Fibroblast of gingiva (primary cell): ENCODE results near the gene GNB2.
"Not testable (repeated sequence)": the region's sequence is repeated elsewhere in the genome, so short reads cannot be mapped to it uniquely, and the experiment has no call there.

Experiments
- DNase-seq: peaks from one replicate; pipeline ENCODE4 v3.0.0-alpha.2; 2011; ENCODE audit warnings: low read depth

Gene GNB2

DNA sequence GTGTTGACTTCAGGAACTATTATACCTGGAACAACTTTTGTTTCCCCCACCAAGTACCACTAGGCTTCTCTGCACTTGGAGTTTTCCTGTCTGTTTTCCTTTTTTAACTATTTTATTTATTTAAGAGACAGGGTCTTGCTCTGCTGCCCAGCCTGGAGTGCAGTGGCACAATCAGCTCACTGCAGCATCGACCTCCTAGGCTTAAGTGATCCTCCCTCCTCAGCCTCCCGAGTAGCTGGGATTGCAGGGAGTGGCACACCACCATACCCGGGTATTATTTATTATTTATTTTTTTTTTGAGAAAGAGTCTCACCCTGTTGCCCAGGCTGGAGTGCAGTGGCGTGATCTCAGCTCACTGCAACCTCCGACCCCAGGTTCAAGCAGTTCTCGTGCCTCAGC is 22.6 kb downstream of the GNB2 start:
- DNase-seq = no peak

GRCh38 chr7:100699018-100699417 is 25.5 kb downstream of the GNB2 start:
- DNase-seq = no peak

GRCh38 chr7:100701089-100701488 is 27.5 kb downstream of the GNB2 start:
- DNase-seq = not testable (repeated sequence)

GRCh38 chr7:100705320-100705752 is 31.8 kb downstream of the GNB2 start:
- peak; percentile 48 for DNase-seq

DNA sequence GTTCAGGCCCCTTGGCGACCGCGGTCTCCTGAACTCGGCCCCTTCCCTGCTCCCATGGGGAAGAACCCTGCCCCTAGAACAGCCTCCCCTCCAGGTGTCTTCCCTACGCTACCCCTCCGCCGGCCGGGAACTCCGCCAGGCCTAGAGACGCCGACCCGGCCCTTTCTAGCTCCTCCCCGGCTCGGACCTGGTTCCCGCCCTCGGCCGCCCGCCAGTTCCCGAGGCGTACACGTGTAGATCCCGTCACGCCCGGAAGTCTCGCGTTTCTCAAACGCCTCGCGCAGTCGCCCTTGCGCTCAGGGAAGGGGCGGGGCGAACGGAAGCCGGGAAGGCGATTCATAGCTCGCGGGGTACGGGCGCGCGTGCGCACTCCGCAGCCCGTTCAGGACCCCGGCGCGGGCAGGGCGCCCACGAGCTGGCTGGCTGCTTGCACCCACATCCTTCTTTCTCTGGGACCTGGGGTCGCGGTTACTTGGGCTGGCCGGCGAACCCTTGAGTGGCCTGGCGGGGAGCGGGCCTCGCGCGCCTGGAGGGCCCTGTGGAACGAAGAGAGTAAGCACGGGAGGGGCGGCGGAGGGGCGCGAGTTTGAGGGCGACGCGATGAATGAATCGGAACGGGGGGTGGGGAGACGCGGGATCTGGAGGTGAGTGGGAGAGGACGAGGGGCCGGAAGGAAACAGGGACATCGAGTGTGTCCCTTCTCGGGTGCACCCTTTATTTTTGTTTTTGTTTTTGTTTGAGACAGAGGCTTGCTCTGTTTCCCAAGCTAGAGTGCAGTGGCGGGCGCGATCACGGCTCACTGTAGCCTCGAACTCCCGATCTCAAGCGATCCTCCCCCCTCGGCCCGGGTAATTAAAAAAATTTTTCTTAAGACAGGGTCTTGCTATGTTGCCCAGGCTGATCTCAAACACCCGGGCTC is 32.5 kb downstream of the GNB2 start, which contains the start of gene POP7:
TSS of gene POP7 (plus strand) at position 369 of the 919 bp plus-strand sequence. CDS start 710 bp downstream, outside the sequence.
- DNase-seq = peak; percentile 97

- DNase-seq = no peak
These were observed 33.3 kb downstream of the GNB2 start for GRCh38 chr7:100706672-100707311.

DNA sequence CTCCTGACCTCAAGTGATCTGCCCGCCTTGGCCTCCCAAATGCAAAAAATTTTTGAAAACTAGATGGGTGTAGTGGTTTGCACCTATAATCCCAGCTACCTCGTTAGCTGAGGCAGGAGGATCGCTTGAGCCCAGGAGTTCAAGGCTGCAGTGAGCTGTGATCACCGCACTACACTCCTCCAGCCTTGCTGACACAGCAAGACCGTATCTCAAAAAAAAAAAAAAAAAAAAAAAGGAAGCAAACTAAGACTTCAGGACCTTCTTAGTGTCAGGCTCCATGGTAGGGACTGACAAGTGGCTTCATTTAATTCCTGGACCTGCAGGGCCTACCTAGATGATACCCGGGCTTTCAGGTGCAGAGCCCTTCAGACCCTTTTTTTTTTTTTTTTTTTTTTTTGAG is 34.9 kb downstream of the GNB2 start:
- DNase-seq = no peak

- no peak for DNase-seq
These were observed 36.9 kb downstream of the GNB2 start for GRCh38 chr7:100710452-100710851.

DNA sequence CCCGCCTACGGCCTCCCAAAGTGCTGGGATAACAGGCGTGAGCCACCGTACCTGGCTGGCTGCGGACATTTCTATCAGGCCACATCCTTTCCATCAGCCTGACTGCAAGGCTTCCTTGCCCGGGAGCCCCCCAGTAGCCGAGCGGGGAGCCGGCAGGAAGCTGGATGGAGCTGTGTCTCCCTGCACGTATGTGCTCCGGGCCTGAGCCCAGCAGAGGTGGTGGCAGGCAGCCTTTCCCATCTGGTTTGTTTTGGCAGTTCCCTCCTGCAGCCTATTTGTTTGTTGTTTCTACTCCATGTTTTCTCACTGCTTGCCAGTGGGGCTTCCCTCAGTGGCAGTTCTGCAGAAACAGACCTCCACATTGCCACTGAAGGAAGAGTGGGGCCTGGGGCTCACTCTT is 37.8 kb downstream of the GNB2 start:
- peak; percentile 27 for DNase-seq

DNA sequence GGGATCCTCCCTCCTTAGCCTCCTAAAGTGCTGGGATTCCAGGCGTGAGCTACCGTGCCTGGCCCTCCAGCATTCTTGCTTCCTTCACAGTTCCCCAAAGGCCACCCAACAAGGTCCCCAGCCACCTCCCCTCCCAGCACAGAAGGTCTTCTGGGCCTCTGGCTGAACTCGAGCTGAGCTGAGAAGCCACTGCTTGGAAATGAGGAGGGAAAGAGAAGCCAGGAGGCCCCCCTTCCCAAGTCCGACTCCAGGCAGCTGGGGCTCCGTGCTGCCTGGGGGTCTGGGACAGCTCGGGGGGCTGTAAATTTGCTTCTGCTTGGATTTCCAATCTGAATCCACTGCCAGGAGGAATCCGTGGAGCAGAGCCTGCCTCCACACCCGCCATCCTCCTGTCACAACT is 41.2 kb downstream of the GNB2 start:
- DNase-seq = no peak

DNA sequence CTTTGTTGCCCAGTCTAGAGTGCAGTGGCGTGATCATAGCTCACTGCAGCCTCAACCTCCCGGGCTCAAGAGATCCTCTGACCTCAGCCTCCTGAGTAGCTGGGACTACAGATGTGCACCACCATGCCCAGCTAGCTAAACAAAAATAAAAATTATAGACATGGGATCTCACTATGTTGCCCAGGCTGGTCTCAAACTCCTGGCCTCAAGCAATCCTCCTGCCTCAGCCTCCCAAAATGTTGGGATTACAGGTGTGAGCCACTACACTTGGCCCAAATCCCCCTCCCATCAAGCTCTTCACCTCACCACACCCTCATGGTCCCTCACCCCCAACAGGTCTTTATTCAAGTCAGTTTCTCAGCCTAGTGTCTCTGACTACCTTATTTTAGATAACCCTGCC is 43.5 kb downstream of the GNB2 start:
- not testable (repeated sequence) for DNase-seq

DNA sequence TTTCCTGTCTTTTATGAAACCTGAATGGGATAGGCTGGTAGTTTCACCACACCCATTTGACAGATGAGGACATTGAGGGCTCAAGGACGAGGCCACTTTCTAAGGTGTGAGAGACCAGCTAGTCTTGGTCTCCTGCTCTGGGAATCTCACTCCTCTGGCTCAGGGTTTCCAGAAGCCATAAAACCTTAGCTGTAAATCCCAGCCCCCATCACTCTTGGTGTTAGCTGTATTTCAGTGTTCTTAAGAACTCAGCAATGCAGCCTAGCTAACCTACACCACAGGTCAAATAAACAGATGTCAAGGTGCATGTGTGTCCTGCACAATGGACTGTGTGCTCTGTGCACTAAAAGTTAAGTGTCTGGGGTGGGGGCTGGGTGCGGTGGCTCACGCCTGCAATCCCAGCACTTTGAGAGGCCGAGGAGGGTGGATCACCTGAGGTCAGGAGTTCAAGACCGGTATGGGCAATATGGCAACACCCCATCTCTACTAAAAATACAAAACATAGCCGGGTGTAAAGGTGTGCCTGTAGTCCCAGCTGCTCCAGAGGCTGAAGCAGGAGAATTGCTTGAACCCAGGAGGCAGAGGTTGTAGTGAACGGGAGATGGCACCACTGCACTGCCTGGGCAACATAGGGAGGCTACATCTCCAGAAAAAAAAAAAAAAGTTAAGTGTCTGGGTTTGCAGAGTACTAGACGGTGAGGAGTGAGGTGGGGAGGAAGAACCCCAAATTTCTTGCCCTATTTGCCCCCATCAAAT is 46.2 kb downstream of the GNB2 start:
- DNase-seq = peak; percentile 54

DNA sequence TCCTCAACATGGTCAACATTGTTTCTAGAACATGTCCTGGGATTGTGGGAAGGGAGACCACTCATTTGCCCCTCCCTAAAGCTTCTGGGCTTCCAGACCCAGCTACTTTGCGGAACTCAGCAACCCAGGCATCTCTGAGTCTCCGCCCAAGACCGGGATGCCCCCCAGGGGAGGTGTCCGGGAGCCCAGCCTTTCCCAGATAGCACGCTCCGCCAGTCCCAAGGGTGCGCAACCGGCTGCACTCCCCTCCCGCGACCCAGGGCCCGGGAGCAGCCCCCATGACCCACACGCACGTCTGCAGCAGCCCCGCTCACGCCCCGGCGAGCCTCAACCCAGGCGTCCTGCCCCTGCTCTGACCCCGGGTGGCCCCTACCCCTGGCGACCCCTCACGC is 46.7 kb downstream of the GNB2 start, which contains the start of gene EPO:
TSS of gene EPO (plus strand) at position 190 of the 392 bp plus-strand sequence. CDS start 513 bp downstream, outside the sequence.
- no peak for DNase-seq

- no peak for DNase-seq
These were observed 47.3 kb downstream of the GNB2 start for GRCh38 chr7:100720671-100721504.

DNA sequence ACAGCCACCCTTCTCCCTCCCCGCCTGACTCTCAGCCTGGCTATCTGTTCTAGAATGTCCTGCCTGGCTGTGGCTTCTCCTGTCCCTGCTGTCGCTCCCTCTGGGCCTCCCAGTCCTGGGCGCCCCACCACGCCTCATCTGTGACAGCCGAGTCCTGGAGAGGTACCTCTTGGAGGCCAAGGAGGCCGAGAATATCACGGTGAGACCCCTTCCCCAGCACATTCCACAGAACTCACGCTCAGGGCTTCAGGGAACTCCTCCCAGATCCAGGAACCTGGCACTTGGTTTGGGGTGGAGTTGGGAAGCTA is 47.9 kb downstream of the GNB2 start:
- no peak for DNase-seq

DNA sequence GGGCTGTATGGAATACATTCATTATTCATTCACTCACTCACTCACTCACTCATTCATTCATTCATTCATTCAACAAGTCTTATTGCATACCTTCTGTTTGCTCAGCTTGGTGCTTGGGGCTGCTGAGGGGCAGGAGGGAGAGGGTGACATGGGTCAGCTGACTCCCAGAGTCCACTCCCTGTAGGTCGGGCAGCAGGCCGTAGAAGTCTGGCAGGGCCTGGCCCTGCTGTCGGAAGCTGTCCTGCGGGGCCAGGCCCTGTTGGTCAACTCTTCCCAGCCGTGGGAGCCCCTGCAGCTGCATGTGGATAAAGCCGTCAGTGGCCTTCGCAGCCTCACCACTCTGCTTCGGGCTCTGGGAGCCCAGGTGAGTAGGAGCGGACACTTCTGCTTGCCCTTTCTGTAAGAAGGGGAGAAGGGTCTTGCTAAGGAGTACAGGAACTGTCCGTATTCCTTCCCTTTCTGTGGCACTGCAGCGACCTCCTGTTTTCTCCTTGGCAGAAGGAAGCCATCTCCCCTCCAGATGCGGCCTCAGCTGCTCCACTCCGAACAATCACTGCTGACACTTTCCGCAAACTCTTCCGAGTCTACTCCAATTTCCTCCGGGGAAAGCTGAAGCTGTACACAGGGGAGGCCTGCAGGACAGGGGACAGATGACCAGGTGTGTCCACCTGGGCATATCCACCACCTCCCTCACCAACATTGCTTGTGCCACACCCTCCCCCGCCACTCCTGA is 49.1 kb downstream of the GNB2 start:
- DNase-seq = no peak

DNA sequence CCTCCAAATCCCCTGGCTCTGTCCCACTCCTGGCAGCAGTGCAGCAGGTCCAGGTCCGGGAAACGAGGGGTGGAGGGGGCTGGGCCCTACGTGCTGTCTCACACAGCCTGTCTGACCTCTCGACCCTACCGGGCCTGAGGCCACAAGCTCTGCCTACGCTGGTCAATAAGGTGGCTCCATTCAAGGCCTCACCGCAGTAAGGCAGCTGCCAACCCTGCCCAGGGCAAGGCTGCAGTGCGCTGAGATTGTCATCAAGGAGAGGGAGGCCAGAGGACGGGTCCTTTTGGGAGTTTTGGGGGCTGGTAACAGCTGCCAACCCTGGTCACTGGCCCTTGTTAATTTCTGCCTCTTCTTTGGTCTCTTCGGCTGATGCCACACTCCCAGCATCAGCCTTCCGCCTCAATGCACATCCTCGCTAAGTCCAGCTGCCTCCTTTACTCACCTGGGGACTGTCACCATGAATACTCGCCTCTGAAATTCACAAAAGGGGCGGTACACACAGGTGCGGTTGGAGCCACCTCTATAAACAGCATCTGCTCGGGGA is 50.3 kb downstream of the GNB2 start:
- DNase-seq = no peak

- DNase-seq = not testable (repeated sequence)
These were observed 50.8 kb downstream of the GNB2 start for GRCh38 chr7:100724364-100724763.

DNA sequence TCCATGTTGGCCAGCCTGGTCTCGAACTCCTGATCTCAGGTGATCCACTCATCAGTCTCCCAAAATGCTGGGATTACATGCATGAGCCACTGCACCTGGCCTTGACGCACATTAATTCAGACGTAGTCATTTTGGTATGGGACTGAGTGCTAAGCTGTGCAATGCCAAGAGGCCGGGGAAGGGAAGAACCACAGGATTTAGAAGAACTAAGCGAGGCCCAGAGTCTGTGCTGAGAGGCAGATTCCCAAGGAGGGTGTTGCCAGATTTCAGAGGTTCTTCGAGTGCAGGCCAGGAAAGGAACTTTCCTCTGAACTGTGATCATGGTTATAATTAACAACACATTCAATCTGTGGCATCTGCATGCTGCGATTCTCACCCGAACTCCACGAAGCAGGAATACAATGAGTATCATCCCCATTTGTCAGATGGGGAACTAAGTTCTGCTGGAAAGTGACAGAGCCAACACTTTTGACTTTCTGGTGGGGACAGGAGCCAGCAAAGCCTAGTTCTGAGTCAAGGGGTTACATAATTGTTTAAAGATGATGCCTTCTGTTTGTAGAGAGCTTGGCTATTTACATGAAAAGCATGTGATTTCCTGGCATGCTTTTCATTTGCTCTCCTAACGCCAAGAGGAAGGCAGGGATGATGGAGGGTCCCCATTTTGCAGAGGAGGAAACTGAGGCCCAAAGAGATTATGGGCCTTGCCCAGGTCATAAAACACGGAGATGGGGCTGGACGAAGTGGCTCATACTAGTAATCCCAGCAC is 53.6 kb downstream of the GNB2 start:
- DNase-seq = peak; percentile 89

DNA sequence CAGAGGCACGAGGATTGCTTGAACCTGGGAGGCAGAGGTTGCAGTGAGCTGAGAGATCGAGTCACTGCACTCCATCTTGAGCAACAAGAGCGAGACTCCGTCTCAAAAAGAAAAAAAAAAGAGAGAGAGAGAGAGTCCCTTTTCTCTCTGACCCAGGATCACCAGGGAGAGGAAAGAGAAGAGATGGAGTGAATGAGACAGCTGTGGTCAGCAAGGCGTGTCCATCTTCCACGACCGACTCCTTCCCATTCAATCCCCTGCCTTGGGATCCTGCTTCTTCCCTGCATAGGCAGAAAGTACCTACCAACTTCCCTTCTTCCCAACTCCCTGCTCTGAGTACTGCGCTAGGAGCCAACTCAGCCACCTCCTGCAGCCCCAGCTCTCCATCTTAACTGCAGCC is 54.7 kb downstream of the GNB2 start:
- DNase-seq = no peak
